Measurements from ENCODE around the gene CIART.
"Not testable (repeated sequence)": the region's sequence is repeated elsewhere in the genome, so short reads cannot be mapped to it uniquely, and the experiment has no call there.

The CIART gene, protein sequence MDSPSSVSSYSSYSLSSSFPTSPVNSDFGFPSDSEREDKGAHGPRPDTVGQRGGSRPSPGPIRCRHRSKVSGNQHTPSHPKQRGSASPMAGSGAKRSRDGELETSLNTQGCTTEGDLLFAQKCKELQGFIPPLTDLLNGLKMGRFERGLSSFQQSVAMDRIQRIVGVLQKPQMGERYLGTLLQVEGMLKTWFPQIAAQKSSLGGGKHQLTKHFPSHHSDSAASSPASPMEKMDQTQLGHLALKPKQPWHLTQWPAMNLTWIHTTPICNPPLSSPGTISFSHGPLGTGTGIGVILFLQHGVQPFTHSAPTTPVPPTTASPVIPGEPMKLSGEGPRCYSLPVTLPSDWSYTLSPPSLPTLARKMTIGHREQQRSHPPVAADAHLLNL

DNA sequence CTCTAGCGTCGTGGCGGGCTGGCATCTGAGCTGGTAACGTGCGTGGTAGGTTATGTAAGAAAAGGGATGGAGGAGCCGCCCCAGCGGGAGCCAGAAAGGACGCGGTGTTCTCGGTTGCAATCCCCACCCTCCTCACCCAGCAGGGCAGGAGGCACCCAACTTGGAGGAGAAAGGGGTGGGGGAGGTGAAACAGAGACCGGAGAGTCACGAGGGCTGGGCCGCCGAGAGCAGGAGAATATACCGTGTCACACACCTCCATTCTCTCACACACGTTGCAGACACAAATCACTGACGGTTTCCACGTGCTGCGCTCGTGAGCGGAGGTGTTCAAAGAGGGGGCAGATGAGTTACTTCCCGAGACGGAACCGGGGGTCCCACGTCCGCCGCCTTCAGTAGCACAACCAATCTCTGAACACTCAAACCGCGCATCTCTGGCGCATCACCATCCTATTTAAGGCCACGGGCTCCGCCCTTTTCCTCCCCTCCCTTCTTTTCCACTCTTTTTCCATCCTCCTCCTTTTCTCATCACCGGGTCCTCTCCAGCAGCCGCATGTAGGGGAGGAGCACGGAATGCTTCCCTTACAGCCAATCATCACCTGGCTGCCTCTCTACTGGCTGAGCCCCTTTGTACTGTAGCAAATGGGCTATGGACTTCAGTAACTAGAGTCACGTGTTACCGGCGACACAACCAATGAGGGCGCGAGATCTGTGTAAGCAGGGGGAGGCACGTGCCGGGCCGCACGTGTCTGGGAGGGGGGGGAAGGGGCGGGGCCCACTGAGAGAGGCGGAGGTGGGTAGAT, at the start of gene CIART:
TSS of gene CIART (plus strand) at position 797 of the 800 bp plus-strand sequence. CDS start 714 bp downstream, outside the sequence.
- DNase-seq, result peak; percentile 50

DNA sequence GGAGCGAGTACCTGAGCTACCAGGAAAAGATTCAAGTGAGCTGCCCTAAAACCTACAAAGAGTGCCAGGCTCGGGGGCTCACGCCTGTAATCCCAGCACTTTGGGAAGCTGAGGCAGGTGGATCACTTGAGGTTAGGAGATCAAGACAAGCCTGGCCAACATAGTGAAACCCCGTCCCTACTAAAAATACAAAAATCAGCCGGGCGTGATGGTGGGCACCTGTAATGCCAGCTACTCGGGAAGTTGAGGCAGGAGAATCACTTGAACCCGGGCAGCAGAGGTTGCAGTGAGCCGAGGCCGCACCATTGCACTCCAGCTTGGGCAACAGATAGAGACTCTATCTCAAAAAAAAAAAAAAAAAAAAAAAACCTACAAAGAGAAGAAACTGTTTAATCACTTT, 49.4 kb upstream of the CIART start:
- DNase-seq, result not testable (repeated sequence)

DNA sequence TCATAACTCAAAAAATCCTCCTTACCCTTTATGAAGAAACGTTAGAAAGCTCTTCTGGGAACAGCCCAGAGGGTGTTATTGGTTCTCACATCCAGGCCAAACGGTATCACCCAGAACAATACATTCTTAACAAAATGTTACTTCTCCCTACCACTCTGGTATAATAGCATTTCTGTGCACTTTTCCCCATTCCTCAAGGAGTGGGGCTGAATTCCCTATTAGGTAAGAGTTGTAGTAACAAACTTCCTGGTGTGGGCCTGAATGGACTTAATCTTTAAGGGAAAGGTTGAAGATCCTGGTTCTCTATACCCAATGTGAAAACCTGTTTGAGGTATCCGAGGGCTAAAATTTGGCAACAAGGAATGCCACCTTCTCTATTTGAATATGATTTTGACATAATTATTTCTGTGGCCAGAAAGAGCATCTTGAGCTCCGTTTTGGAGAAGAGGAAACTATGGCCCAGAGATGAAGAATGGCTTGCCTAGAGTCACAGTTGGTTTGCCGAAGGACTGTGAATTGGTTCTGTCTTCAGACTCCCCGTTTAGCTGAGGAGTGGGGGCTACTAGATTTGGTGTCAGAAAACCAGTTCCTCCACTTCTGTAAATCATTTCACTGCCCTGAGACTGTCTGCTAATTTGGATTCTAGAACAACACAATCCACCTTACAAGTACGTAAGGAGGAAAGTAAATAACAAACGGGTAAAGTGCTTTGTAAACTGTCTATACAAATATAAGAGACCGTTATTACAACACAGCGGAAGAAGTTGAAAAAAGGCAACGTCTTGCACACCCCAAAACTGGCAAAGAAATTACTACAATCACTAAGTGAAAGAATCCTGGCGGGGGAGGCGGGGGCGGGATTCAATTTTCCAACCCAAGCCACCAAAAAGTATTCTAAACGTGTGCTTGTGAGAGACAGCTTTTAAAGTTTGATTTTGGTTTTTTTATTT, 48.7 kb upstream of the CIART start:
- no peak for DNase-seq

DNA sequence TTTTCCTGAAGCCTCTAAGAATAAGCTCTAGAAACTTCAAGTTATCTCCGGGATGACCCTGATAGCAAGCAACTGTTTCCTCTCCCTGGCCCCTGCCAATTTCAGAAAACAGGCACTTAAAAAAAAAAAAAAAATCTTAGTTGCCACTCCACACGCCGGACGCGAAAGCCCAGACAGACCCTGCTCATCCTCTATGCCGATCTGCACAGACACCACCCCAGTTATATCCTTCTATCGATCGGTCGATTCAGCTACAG, 48.1 kb upstream of the CIART start:
- DNase-seq, result no peak

DNA sequence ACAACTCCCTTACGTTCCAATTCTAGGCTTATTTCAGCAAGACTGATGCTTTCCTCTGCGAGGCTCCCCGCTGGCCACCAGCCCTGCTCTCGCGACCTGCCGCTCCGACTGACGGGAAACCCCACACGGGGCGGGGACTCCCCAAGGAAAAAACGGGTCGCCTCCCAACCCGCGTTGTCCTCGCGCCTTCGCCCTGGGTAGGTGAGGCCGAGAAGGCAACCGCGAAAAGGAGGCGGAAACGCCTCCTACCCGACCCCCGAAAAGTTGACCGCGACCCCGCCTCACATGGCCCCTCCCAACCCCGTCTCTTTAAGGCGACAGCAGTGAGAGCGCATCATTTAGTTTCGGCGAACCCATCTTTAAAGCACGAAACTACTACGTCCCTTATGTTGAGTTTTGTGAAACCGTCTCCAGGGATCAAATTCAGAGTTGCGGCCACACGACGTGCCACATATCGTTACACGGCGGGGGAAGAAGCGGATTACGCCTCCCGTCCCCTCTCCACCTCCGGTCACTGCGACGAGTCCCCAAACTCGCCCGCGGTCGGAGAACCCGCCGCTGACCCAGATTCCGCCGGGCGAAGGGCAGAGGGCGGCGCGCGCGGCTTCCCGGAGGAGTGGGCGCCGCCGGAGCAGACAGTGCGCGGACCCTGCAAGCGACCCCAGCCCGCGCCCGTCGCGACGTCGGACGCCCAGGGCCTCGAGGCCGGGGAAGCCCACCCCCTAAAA, 47.6 kb upstream of the CIART start:
- DNase-seq, result peak; percentile 36

DNA sequence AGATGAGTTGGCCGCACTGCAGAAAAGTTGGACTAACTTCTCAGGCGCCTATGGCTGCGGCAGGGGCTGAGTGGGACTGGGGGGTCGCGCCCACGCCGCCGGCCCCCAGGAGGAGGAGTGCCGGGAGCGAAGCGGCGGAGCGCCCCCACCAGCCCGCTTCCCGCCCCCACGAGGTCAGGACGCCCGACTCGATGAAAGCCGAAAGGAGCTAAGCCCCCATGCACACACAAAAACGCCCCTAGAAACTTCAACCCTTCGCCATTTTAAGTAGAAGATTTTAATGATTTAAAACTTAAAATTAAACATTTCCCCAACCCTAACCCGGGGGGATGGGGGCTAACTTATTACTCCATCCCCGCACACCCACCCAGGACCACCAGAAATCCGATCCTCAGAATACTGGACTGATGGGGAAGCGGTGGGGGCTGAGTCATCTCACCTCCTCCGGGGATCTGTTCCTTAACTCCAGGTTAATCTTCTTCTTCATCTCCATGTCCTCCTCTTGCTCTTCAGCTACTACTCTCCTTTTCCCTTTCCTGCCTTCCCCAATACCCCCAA, 47.0 kb upstream of the CIART start:
- DNase-seq, result no peak

DNA sequence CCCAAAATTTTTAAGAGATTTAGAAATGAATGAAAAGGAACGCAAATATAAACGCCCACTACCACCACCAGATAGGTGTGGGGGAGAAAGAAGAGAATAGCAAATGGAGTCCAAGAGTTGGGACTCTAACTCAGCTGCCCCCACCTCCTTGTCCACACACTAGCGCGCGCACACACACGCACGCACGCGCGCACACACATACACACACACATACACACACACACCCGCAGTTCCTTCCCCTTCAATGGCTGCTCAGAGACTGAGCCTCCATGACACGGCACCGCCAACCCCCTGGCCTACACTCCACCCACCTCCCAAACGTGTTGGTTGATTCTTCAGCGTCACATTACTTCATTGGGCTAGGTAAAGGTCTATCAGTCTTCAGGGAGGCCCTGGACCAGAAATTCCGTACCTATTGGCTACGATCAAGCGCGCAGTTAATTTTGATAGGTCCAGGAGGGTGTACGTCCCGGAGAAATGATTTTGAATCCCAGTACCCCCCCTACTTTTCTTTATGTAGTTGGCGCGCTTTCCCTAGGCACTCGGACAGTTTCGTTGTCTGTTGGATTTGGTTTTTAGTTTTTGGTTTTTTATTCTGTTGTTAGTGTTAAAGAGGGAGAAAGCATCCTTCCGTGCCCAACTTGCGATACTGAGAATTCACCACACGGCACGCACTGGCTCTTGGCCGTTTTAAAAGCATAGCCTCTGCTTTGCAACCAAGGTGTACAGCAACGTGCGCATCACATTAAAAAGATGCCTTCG, 46.3 kb upstream of the CIART start, which contains the start of gene ANP32E:
TSS of gene ANP32E (minus strand) at position 261 of the 762 bp plus-strand sequence. CDS start 326 bp downstream, outside the sequence.
- peak; percentile 83 for DNase-seq

DNA sequence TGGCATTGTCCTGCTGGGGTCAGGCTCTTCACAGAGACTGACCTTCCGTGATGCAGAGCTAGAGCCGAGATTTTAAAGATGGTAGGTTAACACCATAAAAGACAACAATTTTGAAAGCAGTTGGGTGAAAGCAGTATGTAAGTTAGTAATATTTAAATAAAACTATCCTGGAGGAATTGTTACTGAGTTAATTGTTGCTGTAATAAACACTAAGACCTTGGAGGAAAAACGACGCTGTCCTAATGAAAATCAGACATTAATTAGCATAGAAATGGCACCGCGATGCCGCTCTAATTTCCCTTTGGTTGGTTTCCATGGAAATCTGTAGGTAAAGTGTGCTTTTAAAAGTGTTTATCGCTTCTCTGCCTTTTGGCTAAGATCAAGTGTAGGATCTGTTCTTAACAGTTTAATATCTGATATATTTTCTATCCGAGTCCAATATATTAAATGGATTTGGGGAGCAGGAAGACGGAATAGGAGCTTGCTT, 45.7 kb upstream of the CIART start:
- DNase-seq, result no peak

DNA sequence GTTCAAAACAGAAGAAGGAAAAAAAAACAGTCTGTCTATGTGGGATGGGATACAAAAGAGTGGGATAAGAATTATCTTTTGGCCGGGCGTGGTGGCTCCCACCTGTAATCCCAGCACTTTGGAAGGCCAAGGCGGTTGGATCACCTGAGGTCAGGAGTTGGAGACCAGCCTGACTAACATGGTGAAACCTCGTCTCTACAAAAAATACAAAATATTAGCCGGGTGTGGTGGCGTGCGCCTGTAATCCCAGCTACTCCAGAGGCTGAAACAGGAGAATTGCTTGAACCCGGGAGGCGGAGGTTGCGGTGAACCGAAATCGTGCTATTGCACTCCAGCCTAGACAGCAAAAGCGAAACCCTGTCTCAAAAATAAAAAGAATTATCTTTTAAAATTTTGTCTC, 45.2 kb upstream of the CIART start:
- not testable (repeated sequence) for DNase-seq

DNA sequence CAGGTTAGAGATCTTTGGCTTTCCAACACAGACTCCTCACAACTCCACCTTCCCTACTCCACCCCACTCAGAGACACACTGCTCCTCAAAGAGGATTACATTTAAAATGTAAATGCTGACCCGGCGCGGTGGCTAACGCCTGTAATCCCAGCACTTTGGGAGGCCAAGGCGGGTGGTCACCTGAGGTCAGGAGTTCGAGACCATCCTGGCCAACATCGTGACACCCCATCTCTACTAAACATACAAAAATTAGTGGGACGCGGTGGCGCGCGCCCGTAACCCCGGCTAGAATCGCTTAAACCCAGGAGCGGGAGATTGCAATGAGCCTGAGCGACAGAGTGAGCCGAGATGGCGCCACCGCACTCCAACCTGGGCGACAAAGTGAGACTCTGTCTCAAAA, 44.6 kb upstream of the CIART start:
- no peak for DNase-seq

DNA sequence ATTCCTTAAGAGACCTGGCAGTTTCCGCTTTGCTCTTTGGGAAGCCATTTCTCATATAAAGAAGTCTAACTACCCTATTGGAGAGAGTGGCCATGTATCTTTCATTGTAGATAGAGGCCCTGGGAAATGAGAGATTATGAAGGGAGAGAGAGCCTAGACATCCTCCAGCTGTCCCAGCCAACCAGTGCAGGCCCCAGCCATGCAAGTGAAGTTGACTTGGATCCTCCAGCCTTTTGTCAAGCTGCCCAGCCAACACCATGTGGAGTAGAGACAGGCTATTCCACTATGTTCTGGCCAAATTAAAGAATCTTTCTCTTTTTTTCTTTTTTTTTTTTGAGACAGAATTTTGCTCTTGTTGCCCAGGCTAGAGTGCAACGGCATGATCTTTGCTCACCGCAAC, 39.4 kb upstream of the CIART start:
- no peak for DNase-seq

DNA sequence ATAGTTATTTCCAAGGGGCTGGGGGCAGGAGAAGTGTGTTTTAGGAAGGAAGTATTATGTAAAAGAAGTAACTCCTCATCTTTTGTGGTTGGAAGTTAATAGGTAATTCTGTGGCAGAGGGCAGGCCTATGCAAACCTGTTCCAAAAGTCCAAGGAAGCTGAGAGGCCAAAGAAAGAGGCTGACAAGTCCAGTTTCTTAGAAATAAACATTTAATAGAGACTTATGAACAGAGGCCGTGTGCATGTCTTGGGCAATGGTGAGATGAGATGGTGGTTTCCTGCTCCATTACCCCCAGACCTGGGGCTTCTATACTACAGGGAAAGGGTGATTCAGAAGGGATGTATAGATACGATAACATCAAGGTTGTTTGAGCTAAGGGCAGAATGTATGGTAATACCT, 32.4 kb upstream of the CIART start:
- no peak for DNase-seq

DNA sequence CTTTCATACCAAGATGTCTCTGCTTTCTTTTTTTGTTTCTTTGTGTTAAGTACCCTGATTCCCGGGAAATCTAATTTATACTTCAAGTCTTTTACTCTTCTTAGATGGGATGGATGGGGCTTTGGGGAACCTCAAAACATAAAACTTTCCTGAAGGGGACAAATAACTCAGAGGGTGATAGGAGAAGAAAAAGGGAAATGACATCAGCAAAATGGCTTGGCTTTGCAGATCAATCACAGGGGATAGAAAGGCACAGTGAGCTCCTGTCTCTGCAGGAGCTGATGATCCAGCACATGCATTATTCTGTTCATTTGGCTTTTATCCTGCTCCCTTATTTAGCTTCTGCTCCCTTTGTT, 26.2 kb upstream of the CIART start:
- no peak for DNase-seq

DNA sequence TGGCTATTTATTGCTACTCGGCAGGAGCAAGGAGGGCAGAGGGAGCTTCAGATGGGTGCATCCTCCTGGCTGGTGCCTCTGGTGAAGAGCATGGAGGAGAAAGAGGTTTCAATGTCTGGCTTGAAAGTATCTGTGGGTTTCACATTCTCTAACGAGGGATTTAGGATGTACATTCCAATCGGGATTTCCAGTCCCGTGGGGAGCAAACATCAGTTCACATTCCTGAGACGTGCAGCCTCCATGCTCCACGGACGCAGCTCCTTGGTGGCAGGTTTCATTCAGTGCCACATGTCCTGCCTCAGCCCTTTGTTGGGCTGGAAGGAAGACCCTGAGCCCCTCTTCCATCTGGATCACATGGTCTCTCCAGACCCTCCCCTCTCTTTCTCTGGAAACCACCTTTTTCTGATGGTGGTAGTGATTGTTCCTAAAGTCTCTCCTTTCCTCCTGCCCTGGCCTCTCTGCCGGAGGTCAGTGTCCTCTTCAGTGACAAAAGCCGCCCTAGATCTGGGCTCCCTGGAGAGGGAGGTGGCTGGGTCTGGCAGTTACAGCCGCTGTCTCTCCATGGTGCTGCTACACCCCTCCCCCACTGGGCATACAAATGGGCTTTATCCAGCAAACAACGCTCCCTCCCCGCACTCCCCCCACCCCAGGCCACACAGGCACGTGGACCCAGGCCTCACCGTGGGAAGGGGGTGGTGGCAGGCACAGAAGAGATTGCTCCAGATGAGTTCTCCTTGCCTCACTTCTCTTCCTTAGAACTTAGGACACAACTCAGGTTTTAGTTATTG, 25.6 kb upstream of the CIART start:
- DNase-seq, result no peak

DNA sequence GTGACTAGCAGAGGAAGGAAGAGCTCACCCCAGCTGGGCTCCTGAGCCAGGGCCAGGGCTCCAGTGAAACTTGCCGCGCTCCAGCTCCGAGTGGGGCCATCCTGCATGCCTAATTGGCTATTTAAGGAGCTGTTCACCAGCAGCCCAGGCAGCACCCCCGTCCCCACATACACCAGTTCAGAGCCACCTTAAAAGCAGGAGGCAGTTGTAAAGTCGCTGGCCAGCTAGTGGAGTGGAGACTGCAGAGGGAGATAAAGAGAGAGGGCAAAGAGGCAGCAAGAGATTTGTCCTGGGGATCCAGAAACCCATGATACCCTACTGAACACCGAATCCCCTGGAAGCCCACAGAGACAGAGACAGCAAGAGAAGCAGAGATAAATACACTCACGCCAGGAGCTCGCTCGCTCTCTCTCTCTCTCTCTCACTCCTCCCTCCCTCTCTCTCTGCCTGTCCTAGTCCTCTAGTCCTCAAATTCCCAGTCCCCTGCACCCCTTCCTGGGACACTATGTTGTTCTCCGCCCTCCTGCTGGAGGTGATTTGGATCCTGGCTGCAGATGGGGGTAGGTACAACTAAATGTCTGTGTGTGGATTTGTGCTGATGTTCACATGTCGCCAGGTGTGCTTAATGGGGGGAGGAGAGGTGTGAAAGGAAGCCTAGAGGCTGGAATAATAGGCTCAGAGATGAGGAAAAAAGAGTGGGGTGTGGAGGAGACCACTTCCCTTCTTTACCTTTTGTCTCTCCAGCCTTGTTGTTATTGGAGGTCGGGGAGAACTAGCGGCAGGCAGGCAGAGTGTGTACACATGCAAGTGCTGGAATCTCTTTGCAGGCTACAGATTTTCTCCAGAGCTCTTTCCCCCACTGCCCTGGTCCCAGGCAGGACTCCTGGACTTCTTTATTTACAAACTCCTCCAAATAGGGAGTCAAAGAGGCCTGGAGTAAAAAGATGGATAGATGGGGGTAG, 24.4 kb upstream of the CIART start, which contains the start of gene CA14:
TSS of gene CA14 (plus strand) at position 151 of the 962 bp plus-strand sequence. CDS start at position 506, 355 bp downstream.
- DNase-seq, result no peak

DNA sequence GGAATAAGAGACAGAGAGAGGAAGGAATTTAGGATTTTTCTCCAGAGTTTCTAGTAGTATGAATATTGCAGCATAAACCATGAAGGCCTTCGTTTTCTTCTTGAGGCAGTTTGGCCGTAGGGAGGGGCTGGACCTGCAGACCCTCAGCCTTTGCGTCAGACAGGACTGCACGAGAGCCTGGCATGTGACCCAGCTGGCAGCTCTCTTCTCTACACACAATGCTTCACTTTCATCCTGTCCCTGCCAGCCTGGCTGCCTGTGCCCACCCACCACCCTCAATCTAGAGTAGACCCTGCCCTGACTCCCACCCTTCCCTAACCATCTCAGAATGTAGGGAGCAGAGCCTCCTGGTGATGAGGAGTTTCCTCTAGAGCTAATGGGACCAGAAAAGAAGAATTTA, 23.1 kb upstream of the CIART start:
- DNase-seq, result no peak

DNA sequence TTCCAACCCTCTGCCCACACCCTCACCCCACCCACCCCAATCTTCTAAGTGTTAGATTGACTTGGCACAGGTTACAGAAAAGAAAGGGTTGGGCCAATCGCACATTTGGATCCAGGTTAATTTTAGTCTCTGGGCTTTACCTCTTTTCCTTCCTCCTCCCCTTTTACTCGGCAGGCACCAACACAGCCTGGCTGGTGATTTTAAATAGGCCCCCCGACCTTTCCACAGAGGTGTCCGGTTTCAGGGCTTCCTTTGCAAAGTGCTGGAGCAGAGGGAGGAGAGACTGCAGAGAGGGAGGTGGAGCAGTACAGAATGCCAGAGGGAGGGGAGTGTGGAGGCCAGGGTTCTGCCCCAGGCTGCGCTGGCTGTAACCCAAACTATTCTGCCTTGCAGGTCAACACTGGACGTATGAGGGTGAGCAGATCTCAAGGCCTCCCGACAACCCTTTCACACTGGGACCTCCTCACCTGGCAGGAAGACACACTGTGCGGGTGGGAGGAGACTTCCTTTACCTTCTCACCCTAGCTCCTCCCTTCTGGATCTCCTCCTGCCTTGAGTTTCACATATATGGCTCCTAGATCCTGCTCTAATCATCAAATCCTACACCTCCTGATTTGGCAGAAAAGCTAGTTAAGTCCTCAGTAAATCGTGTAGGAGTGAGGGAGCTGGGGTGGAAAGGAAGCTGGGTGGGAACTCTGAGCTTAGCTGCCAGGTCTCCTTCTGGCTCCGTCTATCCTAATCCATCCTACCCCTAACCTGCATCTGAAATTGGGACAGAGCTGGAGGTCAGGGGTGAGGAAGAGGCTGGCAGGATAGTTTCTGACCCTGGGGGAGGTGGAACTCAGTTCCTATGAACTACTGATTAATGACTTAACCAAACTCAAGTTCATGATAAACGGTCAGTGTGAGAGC, 22.3 kb upstream of the CIART start:
- DNase-seq, result no peak

DNA sequence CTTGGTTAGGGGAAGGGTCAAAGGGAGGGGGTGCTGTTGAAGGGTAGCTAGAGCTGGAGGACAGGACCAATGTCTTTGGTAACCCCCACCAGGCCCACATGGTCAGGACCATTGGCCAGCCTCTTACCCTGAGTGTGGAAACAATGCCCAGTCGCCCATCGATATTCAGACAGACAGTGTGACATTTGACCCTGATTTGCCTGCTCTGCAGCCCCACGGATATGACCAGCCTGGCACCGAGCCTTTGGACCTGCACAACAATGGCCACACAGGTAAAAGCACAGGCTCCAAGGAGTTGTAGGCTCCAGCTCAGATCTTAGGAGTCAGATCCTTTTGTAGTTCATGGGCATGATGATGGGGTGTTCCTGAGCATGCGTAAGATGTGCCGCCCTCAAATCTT, 21.0 kb upstream of the CIART start:
- DNase-seq, result no peak
